ENCODE results near the gene CNPY1. TPM values are rescaled to one million over a fixed set of nuclear protein-coding genes. Genes with fewer than 3 reads are reported as not detected.

CNPY1 gene
- total RNA-seq, 1 experiment from 2014 or later: not detected

GRCh38 chr7:155451840-155452239, 94.5 kb downstream of the CNPY1 start:
- Mint-ChIP-seq H3K4me3 (no peak overlapping the region), H3K4me1 (peaks cover 2 to 29% of the 10 kb centered on the region in 2 experiments; a peak in 2 of 4 replicates), H3K27me3 (ENCODE audit: low read depth) (peaks cover 100% of the 10 kb centered on the region)

More at GRCh38 chr7:155451840-155452239, 94.5 kb downstream of the CNPY1 start:
- peaks cover 0 to 21% of the 10 kb centered on the region in 2 experiments; a peak in 4 of 5 replicates for H3K9me3 Mint-ChIP-seq
- no peaks in the 10 kb centered on the region for H3K4me1 ChIP-seq (ENCODE audit: insufficient read depth, low read length)
- no peak overlapping the region for H3K56ac ChIP-seq (ENCODE audit: insufficient read length, low read depth, low read length)
- DNase-seq: no peak
- no peaks in the 10 kb centered on the region; a peak in 1 of 7 replicates for H3K36me3 Mint-ChIP-seq (ENCODE audit: insufficient read depth in 1 of 3, low read depth in 3 of 3)
- no peak overlapping the region for H3K14ac ChIP-seq (ENCODE audit: insufficient read depth, low read length)
- H2AFZ ChIP-seq (ENCODE audit: low read length): no peak overlapping the region
- H3K4ac ChIP-seq (ENCODE audit: low read depth, low read length): no peak overlapping the region
- H4K91ac ChIP-seq (ENCODE audit: insufficient read length, low read depth, low read length): no peak overlapping the region
- H3K18ac ChIP-seq (ENCODE audit: insufficient read length, low read depth, low read length): no peak overlapping the region
- no peak overlapping the region for H4K8ac ChIP-seq (replicated peaks; ENCODE audit: insufficient read length, low read depth, low read length)
- H3K27ac ChIP-seq (ENCODE audit: insufficient read length, low read depth, low read length): no peak overlapping the region
- peaks cover 3% of the 10 kb centered on the region for H4K20me1 ChIP-seq (ENCODE audit: control insufficient read depth, insufficient read depth, insufficient read length)
- no peak overlapping the region for H3K27ac Mint-ChIP-seq
- H2BK5ac ChIP-seq (ENCODE audit: insufficient read length, low read length): no peak overlapping the region
- no peak overlapping the region for H4K5ac ChIP-seq (ENCODE audit: insufficient read length, low read depth, low read length)
- no peak overlapping the region for H2AK5ac ChIP-seq (ENCODE audit: insufficient read length, low read length)
- H3K23me2 ChIP-seq (ENCODE audit: insufficient read length, low read depth, low read length, poor library complexity, severe bottlenecking): peaks cover 9% of the 10 kb centered on the region
- no peak for TF ChIP-seq CTCF (conservative IDR thresholded peaks at IDR 0.05)
- H2BK15ac ChIP-seq (ENCODE audit: low read depth, low read length): no peak overlapping the region
- H3T11ph ChIP-seq (ENCODE audit: low read length): no peak overlapping the region
- no peaks in the 10 kb centered on the region for H3K79me1 ChIP-seq (ENCODE audit: insufficient read depth, low read depth, low read length, poor library complexity, severe bottlenecking)
- H3K9ac ChIP-seq (ENCODE audit: extremely low read depth, insufficient read length, low read length): no peak overlapping the region
- no peaks in the 10 kb centered on the region for H3K79me2 ChIP-seq (ENCODE audit: insufficient read depth, low read length)
- no peak overlapping the region for H3K4me2 ChIP-seq (ENCODE audit: insufficient read depth, insufficient read length, low read length)
- no peak overlapping the region for H2BK120ac ChIP-seq (ENCODE audit: low read depth, low read length, poor library complexity, severe bottlenecking)
- WGBS (ENCODE audit: extremely low coverage, insufficient read length, low lambda C conversion rate): no CpG with 5 or more reads among the region's 9 CpGs
- no peaks in the 10 kb centered on the region for H3K9me3 ChIP-seq (ENCODE audit: control insufficient read depth, low read depth, low read length)
- H2BK20ac ChIP-seq (ENCODE audit: low read depth, low read length, poor library complexity, severe bottlenecking): no peak overlapping the region
- no peak overlapping the region for H2BK12ac ChIP-seq (ENCODE audit: insufficient read length, low read depth, low read length)
- peaks cover 98% of the 10 kb centered on the region for H3K27me3 ChIP-seq (ENCODE audit: insufficient read depth, low read length)
- H3K23ac ChIP-seq (ENCODE audit: insufficient read length, low read depth, low read length): peak overlapping the region; percentile 91

Other genes starting within 250 kb of the CNPY1 start
- gene INSIG1, start 248.7 kb downstream of the CNPY1 start, total RNA-seq (2021): 23.3 and 24.2 TPM in 2 replicates
- gene EN2, start 88.4 kb downstream of the CNPY1 start, total RNA-seq (2021): 0.07 and 0.15 TPM in 2 replicates
- gene RBM33, start 98.1 kb upstream of the CNPY1 start, total RNA-seq (2021): 65.5 and 71.3 TPM in 2 replicates

Measured in H9 (cell line).